Stomach (tissue), 4 donors: ENCODE measurements around the gene EME2.

ENCODE experiments used
- CTCF ChIP-seq, 7 experiments: fragments of 450-650 bp in 4 of 7; fragments of 200-600 bp in 3 of 7; sonication (generic) in 3 of 7; IDR thresholded peaks; one replicate each; pipeline ENCODE4 v1.5.1; 2016 to 2019; ENCODE audit warnings: antibody characterized with exemption in 7 of 7, control low read depth in 2 of 7, mild to moderate bottlenecking in 1 of 7
- POLR2A ChIP-seq, 4 donors: fragments of 450-650 bp; IDR thresholded peaks; one replicate each; pipeline ENCODE4 v1.6.1; 2016; ENCODE audit warnings: antibody characterized with exemption in 4 of 4, control low read depth in 2 of 4, mild to moderate bottlenecking in 1 of 4, moderate library complexity in 1 of 4
- POLR2AphosphoS5 ChIP-seq, 3 donors: sonication (generic); formaldehyde crosslinking; IDR thresholded peaks; one replicate each; pipeline ENCODE4 v1.6.1; 2016; ENCODE audit warnings: antibody characterized with exemption in 3 of 3

GRCh38 chr16:1763521-1764511, 8.8 kb upstream of the EME2 start:
- TF ChIP-seq CTCF (IDR thresholded peaks at IDR 0.05) (peak in 1 of 7 experiments; percentile 18), POLR2A (IDR thresholded peaks at IDR 0.05) (no peak), POLR2AphosphoS5 (IDR thresholded peaks at IDR 0.05) (no peak)
